ENCODE data around the gene BBS2. TPM values are rescaled to one million over a fixed set of nuclear protein-coding genes. Genes with fewer than 3 reads are reported as not detected.

Gene BBS2
- total RNA-seq, 1 donor: 62.2 TPM

DNA sequence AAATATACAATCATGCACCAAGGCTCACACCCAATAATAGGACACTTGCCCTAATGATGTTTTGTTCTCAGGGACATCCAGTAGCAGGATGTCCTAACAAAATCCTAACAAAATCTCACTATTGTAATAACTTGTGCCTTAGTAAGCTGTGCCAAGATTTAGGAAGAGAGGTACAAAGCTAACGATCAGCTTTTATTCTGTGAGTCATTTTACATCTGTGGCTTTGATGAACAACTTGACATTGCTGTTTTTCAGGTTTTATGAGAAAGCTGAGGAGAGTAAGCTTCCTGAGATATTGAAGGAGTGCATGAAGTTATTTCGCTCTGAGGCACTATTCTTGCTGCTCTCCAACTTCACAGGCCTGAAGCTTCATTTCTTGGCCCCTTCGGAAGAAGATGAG, 49.6 kb downstream of the BBS2 start:
- no peak overlapping the region for H3K4me3 ChIP-seq (ENCODE audit: insufficient read depth, low read length)
- H3K36me3 ChIP-seq (ENCODE audit: insufficient read depth, low read length): peaks cover 81% of the 10 kb centered on the region

GRCh38 chr16:56469748-56470147, 50.1 kb downstream of the BBS2 start:
- H2AFZ ChIP-seq (ENCODE audit: low read length): no peak overlapping the region
- H3K36me3 ChIP-seq (ENCODE audit: insufficient read depth, low read length): peaks cover 78% of the 10 kb centered on the region
- H3K79me2 ChIP-seq (ENCODE audit: insufficient read depth, low read length): no peaks in the 10 kb centered on the region
- no peaks in the 10 kb centered on the region for H3K9me3 ChIP-seq (ENCODE audit: low read depth, low read length)
- no peaks in the 10 kb centered on the region for H4K20me1 ChIP-seq (ENCODE audit: insufficient read depth, low read length)
- H3K4me2 ChIP-seq (ENCODE audit: insufficient read depth, low read length): no peak overlapping the region
- TF ChIP-seq, protein P1, sequence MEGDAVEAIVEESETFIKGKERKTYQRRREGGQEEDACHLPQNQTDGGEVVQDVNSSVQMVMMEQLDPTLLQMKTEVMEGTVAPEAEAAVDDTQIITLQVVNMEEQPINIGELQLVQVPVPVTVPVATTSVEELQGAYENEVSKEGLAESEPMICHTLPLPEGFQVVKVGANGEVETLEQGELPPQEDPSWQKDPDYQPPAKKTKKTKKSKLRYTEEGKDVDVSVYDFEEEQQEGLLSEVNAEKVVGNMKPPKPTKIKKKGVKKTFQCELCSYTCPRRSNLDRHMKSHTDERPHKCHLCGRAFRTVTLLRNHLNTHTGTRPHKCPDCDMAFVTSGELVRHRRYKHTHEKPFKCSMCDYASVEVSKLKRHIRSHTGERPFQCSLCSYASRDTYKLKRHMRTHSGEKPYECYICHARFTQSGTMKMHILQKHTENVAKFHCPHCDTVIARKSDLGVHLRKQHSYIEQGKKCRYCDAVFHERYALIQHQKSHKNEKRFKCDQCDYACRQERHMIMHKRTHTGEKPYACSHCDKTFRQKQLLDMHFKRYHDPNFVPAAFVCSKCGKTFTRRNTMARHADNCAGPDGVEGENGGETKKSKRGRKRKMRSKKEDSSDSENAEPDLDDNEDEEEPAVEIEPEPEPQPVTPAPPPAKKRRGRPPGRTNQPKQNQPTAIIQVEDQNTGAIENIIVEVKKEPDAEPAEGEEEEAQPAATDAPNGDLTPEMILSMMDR (IDR thresholded peaks at IDR 0.05; ENCODE audit: extremely low read depth, low read depth, low read length): no peak
- H3K4me1 ChIP-seq (ENCODE audit: insufficient read depth, low read length): no peaks in the 10 kb centered on the region
- DNase-seq (ENCODE audit: insufficient read length, low spot score, missing footprints): peak; percentile 17
- H3K27ac ChIP-seq (ENCODE audit: low read depth, low read length): no peak overlapping the region
- H3K4me3 ChIP-seq (ENCODE audit: insufficient read depth, low read length): no peak overlapping the region
- no peaks in the 10 kb centered on the region for H3K27me3 ChIP-seq (ENCODE audit: insufficient read depth, low read length)

More for the DNA sequence above, 49.6 kb downstream of the BBS2 start:
- no peaks in the 10 kb centered on the region for H3K27me3 ChIP-seq (ENCODE audit: insufficient read depth, low read length)
- no peaks in the 10 kb centered on the region for H4K20me1 ChIP-seq (ENCODE audit: insufficient read depth, low read length)
- H2AFZ ChIP-seq (ENCODE audit: low read length): no peak overlapping the region
- H3K79me2 ChIP-seq (ENCODE audit: insufficient read depth, low read length): no peaks in the 10 kb centered on the region
- H3K4me1 ChIP-seq (ENCODE audit: insufficient read depth, low read length): no peaks in the 10 kb centered on the region
- TF ChIP-seq, protein P1 (IDR thresholded peaks at IDR 0.05; ENCODE audit: extremely low read depth, low read depth, low read length): no peak
- H3K9me3 ChIP-seq (ENCODE audit: low read depth, low read length): no peaks in the 10 kb centered on the region
- H3K4me2 ChIP-seq (ENCODE audit: insufficient read depth, low read length): no peak overlapping the region
- no peak for DNase-seq (ENCODE audit: insufficient read length, low spot score, missing footprints)
- no peak overlapping the region for H3K27ac ChIP-seq (ENCODE audit: low read depth, low read length)

GRCh38 chr16:56468800-56469199, 51.0 kb downstream of the BBS2 start:
- no peak overlapping the region for H3K4me2 ChIP-seq (ENCODE audit: insufficient read depth, low read length)
- H4K20me1 ChIP-seq (ENCODE audit: insufficient read depth, low read length): no peaks in the 10 kb centered on the region
- peaks cover 76% of the 10 kb centered on the region for H3K36me3 ChIP-seq (ENCODE audit: insufficient read depth, low read length)
- H3K27me3 ChIP-seq (ENCODE audit: insufficient read depth, low read length): no peaks in the 10 kb centered on the region
- no peaks in the 10 kb centered on the region for H3K9me3 ChIP-seq (ENCODE audit: low read depth, low read length)
- H3K79me2 ChIP-seq (ENCODE audit: insufficient read depth, low read length): no peaks in the 10 kb centered on the region
- TF ChIP-seq, protein P1 (IDR thresholded peaks at IDR 0.05; ENCODE audit: extremely low read depth, low read depth, low read length): no peak
- no peak overlapping the region for H3K27ac ChIP-seq (ENCODE audit: low read depth, low read length)
- no peak overlapping the region for H3K4me3 ChIP-seq (ENCODE audit: insufficient read depth, low read length)
- no peak for DNase-seq (ENCODE audit: insufficient read length, low spot score, missing footprints)
- H2AFZ ChIP-seq (ENCODE audit: low read length): no peak overlapping the region
- H3K4me1 ChIP-seq (ENCODE audit: insufficient read depth, low read length): no peaks in the 10 kb centered on the region

GRCh38 chr16:56466344-56466743, 53.5 kb downstream of the BBS2 start:
- Histone ChIP-seq H3K4me1 (ENCODE audit: insufficient read depth, low read length) (no peaks in the 10 kb centered on the region), H3K36me3 (ENCODE audit: insufficient read depth, low read length) (peaks cover 76% of the 10 kb centered on the region), H3K4me2 (ENCODE audit: insufficient read depth, low read length) (no peak overlapping the region), H4K20me1 (ENCODE audit: insufficient read depth, low read length) (peaks cover 2% of the 10 kb centered on the region), H3K79me2 (ENCODE audit: insufficient read depth, low read length) (no peaks in the 10 kb centered on the region), H2AFZ (ENCODE audit: low read length) (no peak overlapping the region), H3K4me3 (ENCODE audit: insufficient read depth, low read length) (no peak overlapping the region), H3K27me3 (ENCODE audit: insufficient read depth, low read length) (no peaks in the 10 kb centered on the region), H3K27ac (ENCODE audit: low read depth, low read length) (no peak overlapping the region), H3K9me3 (ENCODE audit: low read depth, low read length) (no peaks in the 10 kb centered on the region)
- TF ChIP-seq, protein P1 (IDR thresholded peaks at IDR 0.05; ENCODE audit: extremely low read depth, low read depth, low read length): no peak
- no peak for DNase-seq (ENCODE audit: insufficient read length, low spot score, missing footprints)
